HG02678 (cell line): ENCODE measurements around the gene ME3.
"Not testable (repeated sequence)": the region's sequence is repeated elsewhere in the genome, so short reads cannot be mapped to it uniquely, and the experiment has no call there.

Source experiments
- ATAC-seq: cut with Tn5 transposase; IDR thresholded peaks from one replicate; pipeline ENCODE4 v1.9.1; 2021; ENCODE audit warnings: mild to moderate bottlenecking, moderate library complexity; ENCODE audit not compliant: unreplicated experiment

The ME3 gene

DNA sequence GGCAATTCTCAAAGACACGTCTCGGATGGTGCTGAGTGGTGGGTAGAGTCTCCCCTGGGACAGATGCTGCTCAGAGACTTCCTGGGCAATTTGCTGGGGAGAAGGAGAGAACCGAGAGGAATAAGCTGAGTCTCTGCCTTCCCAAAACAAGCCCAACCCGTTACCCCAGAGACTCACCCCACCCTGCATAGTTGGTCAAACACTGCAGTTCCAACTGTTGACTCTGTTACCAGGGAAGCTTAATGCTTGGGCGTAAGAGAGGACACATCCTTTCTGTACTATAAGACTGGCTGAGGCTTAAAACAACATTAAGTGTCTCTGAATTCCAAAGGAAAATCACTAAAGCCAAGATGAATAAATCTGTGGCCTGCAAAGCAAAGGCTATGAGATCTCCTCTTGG is 229.6 kb downstream of the ME3 start:
- ATAC-seq = no peak

DNA sequence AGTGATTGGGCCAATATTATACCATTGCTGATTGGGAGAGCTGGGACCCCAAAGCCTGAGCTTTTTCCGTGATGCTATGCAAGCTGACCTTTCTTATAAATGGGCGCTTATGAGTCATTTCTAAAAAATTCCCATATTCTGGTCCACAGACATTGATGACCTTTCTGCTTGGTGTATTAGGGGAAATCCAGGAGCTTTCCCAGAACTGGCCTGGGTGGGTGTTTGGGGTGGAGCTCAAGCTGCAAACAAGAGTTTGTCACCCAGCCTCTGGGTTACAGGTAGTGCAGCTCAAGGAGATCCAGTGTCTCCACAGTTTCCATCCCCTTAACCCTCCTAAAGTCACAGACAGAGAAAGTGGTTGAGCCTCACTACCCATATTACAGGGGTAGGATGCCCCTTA is 230.0 kb downstream of the ME3 start:
- ATAC-seq = no peak

DNA sequence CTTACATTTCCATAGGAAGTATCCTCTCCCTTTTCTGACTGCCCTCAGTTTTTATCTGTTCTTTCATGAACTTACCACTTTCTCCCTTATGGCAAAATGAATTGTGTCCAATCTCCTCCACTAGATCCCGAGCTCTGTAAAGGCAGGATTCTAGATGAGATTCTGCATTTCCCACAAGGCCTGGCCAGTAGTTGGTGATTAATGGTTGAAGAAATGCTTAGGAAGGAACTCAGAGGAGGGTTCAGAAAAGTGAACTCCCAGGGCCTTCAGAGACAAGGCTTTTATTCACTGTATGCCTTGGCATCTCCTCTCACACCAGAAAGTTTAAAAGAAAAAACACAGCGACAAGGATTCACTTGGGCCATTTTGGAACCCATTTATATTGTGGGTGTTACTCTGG is 231.6 kb downstream of the ME3 start:
- no peak for ATAC-seq

DNA sequence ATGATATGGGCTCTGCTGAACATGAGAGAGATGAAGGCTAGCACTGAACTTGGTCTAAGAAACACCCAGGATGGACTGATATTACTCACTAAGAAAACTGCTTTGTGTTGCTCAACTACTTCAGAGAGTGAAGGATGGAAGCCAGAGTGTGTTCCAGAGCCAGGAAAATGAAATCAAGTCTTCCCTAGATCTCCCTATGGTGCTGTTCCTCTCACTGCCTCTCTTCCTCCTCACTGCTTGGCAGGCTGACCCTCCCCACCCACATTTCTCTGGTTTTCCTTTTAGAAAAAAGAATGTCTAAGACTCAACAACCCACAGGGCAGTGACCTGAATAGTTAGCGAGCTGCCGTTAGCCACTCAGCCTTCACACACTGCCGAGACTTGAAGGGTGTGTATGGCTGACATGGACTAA is 232.1 kb downstream of the ME3 start:
- no peak for ATAC-seq

DNA sequence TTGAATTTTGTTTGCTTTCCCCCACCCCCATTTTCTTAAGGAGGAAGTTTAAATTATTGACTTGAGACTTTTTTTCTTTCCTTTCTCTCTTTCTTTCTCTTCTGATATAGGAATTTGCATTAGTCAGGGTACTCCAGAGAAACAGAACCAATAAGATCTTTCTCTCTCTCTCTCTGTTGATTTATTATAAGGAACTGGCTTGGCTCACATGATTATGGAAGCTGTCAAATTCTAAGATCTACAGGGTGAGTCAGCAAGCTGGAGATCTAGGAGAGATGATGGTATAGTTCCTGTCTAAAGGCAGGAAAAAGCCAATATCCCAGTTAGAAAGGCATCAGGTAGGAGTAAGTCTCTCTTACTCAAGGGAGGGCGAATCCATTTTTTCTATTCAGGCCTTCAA is 233.7 kb downstream of the ME3 start:
- no peak for ATAC-seq

DNA sequence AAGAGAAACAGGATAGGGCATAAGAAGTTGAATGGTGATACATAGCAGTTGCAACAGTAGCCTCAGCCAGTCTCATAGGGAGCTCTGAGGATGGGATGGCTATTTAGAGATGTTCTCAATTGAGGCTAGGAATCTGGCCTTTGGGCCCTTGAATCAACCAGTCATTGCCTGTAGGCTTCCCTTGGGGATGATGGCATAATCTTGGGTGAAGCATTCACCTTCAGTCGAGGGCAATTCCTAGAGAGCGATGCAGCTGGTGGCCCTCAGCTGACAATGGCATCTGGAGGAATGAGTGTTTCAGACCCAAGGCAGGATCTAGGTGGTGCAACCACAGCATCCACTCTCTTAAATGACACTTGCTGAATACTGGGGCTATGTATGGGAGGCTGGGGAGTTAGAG is 236.7 kb downstream of the ME3 start:
- no peak for ATAC-seq

DNA sequence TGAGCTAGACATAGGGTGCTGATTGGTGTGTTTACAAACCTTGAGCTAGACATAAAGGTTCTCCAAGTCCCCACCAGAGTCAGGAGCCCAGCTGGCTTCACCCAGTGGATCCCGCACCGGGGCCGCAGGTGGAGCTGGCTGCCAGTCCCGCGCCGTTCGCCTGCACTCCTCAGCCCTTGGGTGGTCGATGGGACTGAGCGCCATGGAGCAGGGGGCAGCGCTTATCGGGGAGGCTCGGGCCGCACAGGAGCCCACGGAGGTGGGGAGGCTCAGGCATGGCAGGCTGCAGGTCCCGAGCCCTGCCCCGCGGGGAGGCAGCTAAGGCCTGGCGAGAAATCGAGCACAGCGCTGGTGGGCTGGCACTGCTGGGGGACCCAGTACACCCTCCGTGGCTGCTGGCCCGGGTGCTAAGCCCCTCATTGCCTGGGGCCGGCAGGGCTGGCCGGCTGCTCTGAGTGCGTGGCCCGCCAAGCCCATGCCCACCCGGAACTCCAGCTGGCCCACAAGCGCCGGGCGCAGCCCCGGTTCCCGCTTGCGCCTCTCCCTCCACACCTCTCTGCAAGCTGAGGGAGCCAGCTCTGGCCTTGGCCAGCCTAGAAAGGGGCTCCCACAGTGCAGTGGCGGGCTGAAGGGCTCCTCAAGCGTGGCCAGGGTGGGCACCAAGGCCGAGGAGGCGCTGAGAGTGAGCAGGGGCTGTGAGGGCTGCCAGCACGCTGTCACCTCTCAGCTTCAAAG is 238.9 kb downstream of the ME3 start:
- ATAC-seq = not testable (repeated sequence)

DNA sequence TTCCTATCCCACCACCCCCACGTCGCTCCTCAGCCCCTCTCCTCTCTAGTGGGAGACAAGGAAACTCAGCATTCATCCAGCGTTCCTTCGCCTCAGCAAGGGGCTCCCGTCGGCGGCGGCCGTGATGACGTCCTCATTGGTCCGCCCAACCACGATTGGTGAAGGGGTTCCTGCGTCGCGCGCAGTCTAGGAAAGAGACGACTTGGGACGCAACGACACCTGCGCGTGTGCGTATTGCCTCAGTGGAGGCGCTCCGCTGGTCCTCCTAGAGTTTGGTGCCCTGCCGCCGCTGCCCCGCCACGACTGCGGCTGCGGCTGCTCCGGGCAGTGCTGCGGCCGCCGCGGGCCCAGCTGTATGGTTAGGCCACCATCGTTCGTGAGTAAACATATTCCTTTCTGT is 241.2 kb downstream of the ME3 start:
- peak; percentile 93 for ATAC-seq

DNA sequence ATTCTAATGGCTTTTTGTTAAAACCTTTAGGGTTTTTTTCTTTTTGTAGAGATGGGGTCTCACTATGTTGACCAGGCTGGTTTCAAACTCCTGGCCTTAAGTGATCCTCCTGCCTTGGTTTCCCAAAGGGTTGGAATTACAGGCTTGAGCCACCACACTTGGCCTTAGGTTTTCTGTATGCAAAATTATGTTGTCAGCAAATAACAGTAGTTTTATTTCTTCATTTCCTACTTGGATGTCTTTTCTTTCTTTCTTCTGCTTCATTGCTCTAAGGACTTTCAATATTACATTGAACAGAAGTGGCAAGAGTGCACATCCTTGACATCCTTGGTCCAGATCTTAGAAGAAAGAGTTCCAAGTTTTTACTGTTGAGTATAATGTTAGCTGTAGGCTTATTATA is 245.0 kb downstream of the ME3 start:
- ATAC-seq = no peak

DNA sequence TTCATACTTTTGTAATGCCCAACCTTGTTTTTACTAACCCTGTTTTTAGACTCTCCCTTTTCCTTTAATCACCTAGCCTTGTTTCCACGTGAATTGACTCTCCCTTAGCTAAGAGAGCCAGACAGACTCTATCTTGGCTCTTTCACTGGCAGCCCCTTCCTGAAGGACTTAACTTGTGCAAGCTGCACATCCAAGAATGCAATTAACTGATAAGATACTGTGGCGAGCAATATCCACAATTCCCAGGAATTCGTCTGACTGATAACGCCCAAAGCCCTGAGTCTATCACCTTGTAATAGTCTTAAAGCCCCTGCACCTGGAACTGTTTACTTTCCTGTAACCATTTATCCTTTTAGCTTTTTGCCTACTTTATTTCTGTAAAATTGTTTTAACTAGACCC is 248.9 kb downstream of the ME3 start:
- not testable (repeated sequence) for ATAC-seq

DNA sequence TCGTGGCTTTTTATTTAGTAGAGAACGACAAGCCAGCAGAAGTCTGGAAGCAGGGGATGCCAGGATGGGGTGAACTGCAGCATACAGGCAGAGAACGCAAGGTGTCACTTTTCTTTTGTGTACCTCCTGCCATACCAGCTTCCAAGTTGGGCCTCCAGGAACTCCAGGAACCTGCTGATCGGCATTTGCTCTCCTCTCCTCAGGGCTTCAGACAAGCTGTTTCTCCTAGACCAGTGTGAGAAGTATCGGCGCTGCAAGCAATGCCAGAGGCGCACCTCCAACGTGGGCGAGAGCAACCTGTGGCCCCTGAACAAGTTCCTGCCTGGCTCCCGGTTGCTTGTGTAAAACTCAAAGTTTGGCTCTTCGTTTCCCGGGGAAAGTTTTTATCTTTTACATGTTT is 250.0 kb downstream of the ME3 start:
- ATAC-seq = no peak

DNA sequence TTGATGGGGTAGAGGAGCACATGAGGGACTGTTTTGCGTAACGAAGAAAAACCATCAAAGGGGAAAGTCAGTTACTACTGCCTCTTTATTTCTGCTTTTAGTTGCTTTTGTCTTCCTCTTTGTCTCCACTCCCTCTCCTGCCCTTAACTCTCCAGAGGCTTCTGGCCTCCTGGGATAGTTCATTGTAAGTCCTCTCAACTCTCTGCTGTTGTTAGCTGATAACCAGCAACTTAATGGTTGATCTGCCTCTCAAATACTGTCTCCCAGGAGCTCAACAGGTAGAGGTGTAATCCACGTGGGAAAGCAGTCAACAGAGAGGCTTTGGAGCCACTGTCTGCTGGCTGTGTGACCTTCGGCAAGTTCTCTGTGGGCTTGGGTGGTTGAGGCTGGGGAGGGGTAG is 250.5 kb downstream of the ME3 start:
- no peak for ATAC-seq

DNA sequence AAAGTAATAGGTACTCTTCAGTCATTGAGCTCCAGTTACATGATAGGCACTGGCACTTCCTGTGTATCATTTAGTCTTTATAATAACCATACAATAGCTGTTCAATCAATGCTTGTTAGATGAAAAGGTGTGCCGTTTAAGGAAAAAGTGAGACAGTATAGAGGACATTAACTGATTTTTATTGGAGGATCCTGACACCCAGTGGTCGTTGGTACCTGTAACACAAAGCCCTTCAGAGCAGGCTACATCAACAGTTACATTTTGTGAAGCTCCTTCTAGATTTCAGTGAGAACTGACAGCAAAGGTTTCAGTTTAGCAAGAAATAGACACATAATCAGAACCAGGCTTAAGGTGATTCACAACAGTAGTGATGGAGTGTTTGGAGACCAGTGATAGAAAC is 253.5 kb downstream of the ME3 start:
- ATAC-seq = no peak

DNA sequence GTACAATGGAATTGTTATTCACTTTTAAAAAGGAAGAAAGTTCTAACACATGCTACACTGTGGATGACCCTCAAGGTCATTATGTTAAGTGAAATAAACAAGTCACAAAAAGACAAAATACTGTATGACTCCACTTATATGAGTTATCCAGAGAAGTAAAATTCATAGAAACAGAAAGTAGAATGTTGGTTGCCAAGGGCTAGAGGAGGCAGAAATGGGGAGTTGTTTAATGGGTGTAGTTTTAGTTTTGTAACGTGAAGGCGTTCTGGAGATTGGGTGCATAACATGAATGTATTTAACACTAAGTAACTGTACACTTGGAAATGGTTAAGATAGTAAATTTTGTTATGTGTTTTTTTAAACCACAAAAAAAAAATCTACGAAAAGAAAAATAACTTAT is 253.9 kb downstream of the ME3 start:
- no peak for ATAC-seq

DNA sequence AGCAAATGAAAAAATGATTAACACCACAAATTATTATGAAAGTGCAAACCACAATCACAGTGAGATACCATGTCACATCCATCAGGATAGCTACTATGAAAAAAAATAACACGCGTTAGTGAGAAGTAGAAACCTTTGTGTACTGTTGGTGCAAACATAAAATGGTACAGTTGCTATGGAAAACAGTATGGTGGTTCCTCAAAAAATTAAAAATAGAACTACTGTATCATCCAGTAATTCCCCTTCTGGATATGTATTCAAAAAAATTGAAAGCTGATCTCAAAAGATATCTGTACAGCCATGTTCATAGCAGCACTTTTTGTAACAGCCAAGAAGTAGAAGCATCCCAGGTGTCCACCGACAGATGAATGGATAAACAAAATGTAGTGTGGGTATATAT is 254.3 kb downstream of the ME3 start:
- ATAC-seq = no peak

DNA sequence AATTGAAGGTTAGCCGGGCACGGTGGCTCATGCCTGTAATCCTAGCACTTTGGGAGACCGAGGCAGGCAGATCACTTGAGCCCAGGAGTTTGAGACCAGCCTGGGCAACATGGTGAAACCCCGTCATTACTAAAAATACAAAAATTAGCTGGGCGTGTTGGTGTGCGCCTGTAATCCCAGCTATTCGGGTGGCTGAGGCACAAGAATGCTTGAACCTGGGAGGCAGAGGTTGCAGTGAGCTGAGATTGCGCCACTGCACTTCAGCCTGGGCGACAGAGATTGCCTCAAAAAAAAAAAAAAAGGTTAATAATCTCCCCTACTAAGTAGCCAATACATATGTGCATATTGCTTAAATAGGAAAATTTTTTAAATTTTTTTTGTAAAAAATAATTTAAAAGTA is 255.5 kb downstream of the ME3 start:
- not testable (repeated sequence) for ATAC-seq

DNA sequence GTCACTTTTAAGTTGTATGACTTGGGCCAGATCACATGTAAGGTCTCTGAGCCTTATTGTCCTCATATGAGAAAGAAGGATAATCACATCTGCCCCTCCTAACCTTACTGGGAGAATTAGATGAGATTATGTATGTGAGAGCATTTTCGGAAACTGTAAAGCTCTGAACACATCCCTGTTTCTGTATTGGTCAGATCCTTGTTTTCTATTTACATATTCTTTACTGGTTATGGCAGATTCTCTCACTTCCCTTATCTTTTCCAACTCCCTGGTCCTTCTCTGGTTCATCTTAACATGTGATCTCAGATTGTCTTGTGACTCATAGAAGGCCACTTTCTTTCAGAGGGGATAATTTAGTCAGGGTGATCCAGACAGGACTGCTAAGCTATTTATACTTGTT is 255.9 kb downstream of the ME3 start:
- ATAC-seq = no peak

DNA sequence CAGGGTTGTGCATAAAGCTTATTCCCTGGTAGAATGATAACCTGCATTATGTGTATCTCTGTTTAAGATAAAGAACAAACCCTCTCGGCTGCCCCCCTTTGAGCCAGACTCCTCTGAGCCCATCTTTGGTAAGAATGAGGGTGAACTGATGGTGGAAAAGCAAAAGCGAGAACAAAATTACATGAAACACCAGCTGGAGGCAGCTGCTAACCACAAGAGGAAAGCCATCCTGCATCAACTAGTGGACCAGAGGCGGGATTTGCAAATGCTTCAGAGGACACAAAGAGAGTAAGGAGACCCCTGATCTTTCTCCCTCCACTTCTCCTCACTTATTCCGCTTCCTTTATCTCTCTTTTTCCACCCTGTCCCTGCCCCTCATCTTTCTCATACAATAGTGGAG is 257.4 kb downstream of the ME3 start:
- no peak for ATAC-seq

DNA sequence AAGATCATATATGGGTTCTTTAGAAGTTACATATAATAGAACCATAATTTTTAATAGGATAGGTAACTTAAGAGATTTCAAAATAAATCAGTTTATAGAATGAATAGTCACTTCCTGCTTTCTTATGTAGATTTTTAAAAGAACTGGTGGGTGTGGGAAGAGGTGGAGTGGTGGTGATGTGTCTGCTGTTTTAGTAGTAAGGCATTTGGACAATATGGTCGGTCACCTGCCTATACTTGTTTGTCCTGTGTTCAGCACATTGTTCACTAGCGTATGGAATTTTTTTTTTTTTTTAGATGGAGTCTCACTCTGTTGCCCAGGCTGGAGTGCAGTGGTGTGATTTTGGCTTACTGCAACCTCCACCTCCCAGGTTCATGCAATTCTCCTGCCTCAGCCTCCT is 258.4 kb downstream of the ME3 start:
- no peak for ATAC-seq

DNA sequence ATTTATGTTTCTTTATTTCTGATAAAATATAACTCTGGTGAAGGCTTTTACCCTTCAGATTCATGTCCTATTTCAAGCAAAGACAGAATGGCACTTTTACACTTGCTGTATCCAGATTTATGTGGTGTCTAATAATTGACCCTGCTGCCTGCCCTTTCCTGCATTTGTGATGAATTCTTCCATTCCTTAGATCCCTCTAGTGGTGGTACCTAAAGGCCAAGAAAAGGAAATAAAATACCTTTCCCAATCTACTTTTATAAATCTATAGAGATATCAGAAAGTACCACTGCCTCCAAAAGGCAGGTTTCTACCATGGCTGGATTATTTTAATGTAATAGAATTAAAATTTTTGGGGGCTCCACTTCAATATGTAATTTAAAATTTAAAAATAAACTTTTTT is 263.6 kb downstream of the ME3 start:
- no peak for ATAC-seq

DNA sequence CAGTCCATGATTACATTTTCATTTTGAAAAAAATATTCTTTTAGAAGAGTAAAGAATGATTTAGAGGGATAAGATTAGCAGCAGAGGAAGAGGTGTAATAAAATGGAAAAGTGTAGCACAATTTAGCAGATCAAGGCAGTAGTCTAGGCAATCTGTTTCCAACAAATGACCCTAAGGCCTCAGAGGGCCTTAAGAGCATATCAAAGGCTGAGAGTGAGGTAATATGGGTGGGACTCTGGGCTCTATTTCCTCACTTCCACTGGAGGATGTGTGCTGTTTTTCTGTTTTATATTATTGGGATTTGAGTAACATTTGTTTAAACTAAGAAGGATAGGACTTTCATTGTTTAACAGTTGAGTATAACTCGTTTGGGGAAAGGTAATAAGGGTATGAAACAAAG is 269.0 kb downstream of the ME3 start:
- no peak for ATAC-seq

DNA sequence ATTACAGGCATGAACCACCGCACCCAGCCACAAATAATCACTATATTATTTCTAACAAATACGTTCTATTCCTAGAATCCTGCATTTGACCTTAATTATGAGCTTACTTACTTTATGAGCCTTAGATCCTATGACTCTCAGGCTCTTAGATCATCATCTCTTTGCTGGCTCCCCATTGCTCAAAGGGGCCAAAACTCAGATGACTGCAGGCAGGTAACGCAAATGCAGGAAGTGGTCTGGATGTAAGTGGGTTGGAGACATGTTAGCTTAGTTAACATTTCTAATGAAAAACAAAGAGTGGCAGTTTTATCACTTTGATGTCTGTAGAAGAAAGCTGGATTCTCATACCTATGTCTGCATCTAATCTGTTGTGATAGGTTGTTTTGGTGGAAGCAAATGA is 274.3 kb downstream of the ME3 start:
- no peak for ATAC-seq

DNA sequence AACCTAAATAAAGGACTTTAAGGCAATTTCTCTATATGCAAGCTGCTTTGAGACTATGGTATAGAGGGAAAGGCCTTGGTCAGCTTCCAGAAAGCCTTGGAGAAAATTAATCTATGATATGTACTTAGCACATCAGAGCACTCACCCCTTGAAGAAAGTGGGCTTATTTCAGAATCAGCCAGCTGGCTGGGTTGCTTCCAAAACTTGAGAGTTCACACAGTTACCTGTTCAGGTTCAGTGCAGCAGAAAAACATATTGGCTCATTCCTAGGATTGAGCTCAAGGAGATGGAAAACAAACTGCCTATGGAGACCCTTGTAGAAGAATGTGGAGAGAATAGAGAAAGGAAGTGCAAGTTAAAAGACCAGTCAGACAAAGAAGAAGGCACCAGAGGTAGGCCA is 275.1 kb downstream of the ME3 start:
- no peak for ATAC-seq
